HG02798 (cell line): ENCODE data around the gene HS6ST2.

Source experiments
- ATAC-seq: cut with Tn5 transposase; IDR thresholded peaks from one replicate; pipeline ENCODE4 v1.9.1; 2021; ENCODE audit warnings: mild to moderate bottlenecking; ENCODE audit not compliant: unreplicated experiment, poor library complexity

HS6ST2 gene

DNA sequence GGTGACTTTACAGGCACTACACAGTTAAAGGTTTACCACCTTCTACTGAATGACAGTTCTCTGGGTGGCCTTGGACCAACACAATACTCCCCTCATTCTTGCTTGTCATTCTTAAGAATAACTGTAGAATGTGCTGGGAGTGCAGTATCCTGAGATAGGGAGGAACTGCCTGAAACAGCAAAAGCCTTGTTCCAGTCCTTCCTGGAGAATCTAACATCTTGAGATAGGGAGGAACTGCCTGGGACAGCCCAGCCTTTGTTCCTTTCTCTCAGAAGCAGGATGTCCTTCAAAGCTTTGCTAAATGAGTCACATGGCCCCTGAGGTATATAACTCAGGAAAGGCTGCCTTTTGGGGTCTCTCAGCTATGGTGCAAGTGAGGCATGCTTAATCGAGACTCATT lies 323.9 kb downstream of the HS6ST2 start:
- ATAC-seq = no peak

DNA sequence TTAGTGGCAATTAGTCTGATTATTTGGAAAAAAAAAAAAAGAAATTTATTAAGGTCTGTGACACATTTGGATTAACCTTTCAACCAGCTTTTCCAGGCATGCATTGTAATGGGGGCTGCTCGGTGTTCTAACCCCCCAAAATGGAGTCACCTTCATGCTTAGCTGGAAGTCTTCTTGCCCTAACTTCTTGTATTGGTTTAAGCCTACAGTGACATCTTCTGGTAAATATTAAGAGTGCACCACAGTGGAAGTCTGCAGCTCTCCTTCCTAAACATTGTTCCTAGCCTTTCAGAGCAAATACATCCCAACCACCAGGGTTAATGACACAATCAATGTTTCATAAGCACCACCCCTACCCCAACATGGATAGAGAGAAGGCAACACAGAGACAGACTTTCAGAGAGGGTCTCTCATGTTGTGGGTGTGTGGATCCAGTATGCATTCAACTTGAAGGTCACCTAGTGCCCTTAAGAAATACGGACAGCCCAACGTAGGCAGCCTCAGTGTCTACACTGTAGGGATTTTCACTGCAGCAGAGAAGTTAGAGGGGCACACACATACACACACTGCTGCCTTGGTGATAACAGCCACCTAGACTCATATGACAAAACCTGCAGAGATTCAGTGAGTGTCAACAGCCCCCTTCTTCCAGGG lies 326.7 kb downstream of the HS6ST2 start:
- peak; percentile 45 for ATAC-seq

DNA sequence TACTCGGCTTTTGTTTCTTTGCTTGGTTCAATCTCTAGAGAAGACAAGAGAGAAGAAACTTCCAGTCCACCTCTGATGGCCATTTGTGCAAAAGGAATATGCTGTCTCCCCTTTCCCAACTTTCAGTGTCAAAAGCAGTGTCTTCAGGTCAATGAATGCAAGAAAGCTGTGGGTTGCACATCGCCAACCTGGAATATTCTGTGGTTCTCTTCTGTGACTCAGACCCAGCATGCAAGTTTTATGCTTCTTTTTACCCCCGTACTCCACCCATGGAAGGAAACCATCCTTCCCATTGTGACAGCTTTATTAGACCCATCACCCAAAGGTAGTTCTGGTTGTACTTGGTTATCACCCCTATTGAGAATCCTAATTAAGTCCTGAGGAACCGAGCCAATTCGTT lies 334.0 kb downstream of the HS6ST2 start:
- ATAC-seq = no peak

DNA sequence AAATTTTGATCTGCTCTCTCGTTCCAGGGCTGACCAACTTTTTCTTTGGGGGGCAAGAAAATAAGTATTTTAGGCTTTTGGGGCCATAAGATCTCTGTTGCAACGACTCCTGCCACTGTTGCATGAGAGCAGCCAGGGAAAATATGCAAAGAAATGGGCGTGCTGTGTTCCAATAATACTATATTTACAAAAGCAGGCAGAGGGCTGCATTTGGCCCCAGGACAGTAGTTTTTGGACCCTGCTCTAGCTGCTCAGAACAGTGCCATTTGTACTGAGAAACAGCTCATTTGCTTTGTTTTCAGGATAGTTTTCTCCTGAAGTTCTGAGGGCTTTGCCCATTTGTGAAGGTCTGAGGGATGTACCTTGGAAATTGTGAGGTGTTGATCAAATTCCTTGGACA lies 334.5 kb downstream of the HS6ST2 start:
- ATAC-seq = no peak

DNA sequence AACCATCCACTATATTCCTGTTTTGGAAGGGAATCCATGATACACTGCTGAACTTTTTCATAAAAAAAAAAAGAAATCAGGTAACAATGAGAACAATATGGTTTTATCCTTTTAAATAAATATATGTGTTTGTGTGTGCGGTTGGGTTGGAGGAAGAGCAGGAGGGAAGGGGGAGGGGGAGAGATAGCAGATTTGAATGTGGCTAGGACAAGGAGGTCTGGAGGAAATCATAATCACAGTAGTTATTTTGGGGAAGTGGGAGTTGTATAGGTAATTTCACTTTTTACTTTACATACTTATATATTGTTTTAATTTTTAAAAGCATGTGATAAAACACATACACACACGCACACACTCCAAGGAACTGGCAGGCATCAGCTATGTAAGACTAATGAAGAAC lies 335.1 kb downstream of the HS6ST2 start:
- no peak for ATAC-seq

DNA sequence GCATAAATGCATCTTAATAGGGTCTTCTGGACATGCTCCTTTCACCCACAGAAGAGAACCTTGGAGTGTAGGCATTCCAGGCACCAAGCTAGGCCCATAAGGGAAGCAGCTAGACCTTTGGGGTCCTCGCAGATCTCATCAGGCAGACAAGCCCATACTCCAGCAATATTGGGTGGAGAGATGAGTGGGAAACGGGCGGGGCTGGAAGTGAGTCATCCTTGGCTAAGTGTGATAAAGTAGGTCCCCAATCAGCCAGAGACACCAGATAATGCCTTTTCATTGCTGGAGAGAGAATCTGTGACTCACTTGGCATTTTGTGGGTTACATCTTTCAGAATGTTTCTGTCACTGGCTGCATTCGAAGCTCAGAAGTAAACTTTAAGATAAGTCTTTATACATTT lies 336.3 kb downstream of the HS6ST2 start:
- no peak for ATAC-seq

DNA sequence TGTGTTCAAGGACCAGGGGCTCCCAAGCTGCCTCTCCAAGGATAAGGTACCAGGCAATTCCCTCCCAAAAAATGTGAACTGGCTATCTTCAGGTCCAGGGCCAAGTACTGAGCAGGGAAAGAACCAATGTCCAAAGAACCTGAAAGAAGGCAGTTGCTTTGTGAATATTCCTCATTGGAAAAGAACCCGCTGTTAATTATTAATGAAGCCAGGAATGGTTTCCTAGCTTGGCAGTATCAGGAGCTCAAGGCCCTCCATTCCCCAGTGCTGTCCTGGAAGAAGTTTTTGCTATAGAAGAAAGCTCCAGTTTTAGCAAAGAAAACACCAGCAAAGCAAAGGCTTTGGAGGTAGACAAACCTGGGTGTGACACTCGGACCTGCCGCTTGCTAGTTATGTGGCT lies 339.6 kb downstream of the HS6ST2 start:
- no peak for ATAC-seq

DNA sequence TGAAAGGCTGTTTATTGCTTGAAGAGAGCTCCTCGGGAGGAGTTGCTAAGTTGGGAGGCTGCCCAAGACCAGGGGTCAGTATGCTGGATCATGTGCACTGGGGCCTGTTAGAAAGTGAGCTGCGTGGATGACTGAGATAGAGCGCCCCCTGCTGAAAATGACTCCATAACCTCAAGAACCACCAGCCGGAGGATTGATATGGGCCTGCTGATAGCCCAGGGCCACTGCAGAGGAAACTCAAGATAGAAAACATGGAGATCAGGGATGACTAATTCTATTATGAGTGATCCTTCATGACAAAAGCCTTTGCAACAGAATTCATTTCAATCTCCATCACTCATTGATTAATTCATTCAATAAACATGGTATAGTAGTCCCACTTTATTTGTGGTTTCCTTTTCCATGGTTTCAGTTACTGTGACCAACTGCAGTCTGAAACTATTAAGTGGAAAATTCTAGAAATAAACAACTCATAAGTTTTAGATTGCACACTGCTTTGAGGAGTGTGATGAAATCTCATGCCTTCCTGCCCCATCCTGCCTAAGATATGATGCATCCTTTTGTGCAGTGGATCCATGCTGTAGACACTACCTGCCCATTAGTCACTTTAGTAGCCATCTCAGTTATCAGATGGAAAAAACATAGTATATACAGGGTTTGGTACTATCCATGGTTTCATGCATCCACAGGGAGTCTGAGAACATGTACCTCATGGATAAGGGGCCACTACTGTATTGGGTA lies 342.9 kb downstream of the HS6ST2 start:
- ATAC-seq = peak; percentile 67

DNA sequence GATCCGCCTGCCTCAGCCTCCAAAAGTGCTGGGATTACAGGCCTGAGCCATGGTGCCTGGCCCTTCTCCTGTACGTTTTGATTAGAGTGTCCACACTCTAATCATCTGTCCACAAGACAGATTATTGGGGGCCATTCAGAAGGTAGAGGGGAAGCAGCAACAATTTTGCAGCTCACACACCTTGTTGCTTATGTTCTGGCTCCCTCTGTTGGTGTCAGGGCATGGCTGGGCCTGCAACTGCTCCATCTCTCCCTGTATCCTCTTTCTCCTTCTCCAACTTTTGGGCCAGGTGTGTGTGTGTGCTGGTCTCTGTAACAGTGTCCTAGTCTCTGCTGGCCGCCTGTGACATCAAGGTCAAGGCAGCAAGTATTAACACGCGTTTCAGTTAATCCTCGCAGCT lies 344.1 kb downstream of the HS6ST2 start:
- ATAC-seq = no peak

DNA sequence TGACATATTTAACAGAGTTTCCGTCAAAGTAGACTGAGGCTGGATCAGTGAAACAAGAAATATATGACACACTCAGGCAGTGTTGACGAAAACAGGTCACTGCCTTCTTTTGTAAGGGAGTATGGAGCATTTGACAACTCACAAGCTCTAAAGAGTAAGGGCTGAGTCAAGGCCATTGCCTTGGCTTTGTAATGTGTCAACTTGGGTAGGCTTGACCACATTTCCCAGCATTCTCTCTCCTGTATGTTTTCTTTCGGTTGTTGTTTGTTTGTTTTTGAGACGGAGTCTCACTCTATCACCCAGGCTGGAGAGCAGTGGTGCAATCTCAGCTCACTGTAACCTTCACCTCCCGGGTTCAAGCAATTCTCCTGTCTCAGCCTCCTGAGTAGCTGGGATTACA lies 344.6 kb downstream of the HS6ST2 start:
- no peak for ATAC-seq

DNA sequence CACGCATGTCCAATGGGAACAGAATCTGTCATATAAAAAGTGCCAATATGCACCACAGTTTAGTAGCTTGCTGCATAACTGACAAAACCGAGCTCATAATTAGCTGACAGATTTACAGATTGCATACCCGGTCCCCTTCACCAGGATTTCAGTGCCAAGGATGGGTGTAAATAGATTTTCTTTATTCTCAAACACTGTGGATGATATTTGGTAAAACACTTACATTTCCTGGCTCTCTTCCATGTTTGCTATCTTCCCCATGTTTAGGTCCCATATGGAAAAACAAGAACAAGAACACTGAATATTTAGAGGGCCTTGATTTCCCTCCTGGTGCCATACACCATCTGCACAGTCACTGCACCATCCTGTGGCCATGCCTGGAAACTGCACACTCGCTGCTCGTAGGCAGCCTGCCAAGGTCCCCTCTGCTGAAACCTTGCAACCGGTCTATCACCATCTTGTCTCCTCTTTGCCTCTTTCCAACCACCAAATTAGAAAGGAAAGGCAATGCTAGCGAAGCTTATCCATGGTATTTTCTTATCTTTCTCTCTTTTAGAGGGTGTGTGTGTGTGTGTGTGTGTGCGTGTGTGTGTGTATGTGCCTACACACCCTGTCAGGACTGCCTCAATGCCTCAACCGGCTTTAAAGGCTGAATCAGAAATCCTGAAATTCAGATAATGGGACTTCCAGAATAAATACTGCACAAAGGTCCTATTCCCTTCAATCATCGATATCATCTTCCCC lies 345.4 kb downstream of the HS6ST2 start:
- ATAC-seq = no peak

DNA sequence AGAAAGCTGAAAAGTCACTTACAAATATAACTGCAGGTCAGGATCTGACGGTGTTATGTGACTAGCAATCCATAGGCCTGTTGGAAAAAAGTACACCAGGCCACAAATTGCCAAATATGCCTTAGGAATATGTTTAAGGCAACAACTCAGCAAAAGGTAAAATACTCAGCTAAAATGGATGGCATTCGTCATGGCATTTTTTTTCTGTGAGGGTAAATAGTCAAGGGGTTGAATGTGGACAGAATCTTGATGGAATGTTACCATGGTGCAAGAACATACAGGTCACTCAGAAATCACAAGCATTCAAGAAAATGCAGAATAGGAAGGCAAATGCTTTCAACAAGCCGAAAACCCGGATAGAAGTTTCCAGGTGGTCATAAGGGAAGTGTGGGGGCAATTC lies 347.9 kb downstream of the HS6ST2 start:
- ATAC-seq = no peak

DNA sequence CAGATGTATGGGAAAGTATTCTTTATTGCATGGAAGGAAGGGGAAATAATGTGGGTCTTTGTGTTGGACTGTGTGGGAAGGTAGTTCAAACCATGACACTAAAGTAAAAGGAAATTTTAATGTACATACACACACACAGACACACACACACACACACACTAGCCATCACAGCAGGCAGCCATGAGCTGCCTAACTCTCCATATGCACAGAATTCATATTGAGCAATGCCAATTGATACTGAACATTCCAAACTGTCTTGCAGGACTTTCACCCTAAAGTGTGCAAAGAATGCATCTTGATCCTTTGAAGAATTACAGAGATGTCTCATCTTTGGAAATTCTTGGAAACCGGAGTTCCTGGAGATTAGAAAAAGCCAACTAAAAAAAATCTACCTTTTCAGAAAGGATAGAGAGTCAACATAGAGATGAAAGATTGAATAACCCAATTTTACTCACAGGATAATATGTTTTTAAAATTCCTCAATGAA lies 349.0 kb downstream of the HS6ST2 start:
- ATAC-seq = no peak

DNA sequence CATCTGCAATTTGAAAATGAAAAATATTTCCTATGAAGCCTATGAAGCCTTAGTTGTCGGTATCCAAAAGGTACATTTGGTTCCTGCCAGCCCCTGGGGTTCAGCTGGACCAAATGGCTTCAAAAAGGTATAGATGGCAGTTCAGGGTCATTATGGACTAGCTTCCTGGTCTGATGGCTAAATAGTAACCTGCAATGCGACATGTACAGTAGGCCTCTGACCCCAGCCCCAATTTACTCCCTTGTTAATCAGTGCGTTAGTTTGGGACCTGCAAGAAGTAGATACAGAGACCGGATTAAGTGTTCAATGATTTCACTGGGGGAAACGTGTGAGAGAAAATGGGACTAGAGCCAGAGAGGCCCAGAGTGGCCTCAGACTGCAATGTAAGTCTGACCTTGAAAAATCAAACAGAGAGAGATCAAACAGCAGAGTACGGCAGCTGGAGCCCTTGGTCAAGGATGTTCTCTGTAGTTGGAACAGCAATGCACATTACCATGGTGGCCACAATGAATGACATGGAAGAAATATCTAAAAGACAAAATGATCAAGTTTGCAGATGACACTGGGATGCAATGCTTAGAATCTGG lies 354.6 kb downstream of the HS6ST2 start:
- ATAC-seq = no peak

DNA sequence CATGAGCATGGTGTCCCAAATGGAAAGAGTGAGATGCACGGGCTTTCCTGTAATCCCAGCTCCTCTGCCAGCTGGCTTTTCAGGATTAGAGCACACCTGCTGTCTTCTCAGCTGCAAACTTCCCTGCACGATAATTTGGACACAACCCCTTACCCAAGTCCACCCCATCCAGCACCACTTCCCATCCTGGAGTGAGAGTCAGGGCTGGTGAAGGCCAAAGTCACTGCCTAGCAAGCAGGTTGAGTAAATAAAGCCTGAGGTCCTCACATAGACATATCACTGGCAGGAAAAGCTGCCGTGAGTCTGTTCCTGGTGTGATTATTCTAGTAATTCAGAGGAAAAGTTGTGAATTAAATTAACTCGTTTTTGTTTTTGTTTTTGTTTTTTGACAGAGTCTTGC lies 355.7 kb downstream of the HS6ST2 start:
- ATAC-seq = no peak

DNA sequence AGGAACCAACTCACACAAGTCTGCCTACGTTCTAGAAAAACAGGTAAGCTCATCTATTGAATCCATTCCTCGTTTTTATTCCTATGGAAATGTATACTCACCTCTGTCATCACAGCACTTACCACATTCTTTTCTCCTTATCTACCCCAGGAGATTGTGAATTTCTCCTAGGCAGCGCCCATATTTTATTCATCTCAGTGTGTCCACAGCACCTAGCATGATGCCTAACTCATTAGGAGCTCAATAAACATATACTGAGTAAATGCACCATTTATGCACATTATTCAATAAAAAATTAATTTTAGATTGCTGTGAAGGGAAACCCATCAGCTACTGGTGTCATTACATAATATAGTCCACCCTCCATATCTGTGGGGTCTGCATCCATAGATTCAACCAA lies 363.4 kb downstream of the HS6ST2 start:
- ATAC-seq = no peak

DNA sequence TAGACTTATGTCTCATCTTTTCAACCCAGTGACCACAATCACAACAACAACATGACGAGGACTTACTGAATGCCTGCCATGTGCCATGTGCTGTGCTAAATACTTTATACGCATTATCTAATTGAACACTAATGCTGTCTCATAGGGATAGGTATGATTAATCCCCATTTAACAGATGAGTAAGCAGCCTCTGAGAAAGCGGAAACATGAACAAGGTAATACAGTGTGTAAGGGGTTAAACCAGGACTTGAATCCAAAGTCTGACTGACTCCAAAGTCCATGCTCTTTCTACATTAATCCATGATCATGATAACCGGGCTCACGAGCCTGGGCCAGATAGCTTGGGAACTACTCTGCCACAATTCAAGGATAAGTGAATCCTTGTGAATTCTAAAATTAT lies 364.3 kb downstream of the HS6ST2 start:
- ATAC-seq = no peak

DNA sequence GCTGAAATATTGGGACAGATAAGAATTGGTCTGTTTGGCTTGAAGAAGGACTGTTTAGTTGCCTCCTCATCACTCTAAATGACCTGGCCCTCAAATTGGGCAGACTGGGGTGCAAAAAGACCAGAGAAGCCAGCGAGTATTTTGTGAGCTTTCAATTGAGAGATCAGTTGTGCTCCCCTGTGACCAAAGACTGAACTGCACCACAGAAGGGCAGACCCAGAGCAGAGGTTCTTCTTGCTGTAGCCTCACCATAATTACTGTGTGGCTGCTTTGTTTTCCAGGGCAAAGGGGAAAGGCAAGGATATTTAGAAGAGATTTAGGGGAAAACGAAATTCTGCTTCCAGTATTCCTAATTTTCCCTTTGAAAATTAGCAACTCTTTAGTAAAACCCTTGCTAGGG lies 365.5 kb downstream of the HS6ST2 start:
- ATAC-seq = no peak

DNA sequence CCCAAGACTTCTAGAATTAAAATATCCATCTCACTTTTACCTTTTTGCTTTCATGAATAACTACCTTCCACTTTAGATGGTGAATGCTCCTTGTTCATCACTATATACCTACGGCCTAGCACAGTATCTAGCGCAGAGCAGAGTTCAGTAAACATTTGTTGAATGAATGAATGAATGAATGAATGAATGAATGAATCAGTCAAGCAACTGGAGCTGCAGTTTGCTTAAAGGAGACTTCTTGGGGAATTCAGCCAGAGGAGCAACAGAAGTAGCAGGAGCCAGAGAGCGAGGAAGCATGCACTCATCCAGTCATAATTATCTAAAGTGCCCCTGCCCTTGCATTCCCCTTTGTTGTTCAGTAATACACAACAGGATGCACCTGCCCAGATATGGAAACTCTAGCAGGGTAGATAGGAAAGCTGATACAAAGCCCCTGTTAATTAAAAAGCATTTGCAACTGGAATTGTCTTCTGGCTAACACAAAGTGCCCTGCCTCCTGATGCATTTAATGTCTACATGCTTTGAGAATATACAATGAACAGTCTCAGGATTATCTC lies 366.6 kb downstream of the HS6ST2 start:
- no peak for ATAC-seq

DNA sequence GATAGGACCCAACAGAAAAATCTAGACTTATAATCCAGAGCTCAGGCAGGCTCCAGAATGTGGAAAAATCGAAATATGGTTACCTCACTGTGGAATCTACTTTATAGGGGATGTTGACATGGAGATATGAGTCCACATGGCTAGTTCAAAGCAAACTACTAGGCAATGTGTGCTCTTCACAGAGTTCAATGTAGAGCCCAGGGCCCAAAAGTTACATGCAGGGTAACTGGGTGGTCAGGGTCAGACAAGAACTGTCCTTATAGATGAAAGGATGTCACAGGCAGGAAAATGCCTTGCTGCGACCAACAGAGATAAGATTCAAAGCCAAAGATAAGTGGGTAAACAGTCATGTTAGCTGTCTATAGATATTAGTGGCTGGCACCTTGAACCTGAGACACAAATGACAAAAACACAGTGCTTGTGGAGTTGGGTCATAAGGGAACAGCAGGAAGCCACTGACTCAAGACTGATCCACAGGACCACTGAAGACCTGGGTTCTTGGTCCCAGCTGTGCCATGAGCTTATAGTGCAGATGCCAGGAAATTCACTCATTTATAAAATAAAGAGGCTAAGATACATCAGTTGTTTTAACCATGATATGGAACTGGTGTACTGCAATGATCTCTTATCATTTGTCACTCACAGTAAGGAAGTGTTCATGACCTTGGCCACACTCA lies 367.9 kb downstream of the HS6ST2 start:
- no peak for ATAC-seq
